Ishikawa (cell line): ENCODE data around the gene CFAP157.

ENCODE experiments used
- EGR1 ChIP-seq: IDR thresholded peaks from 2 replicates; pipeline ENCODE4 v1.6.1; 2012
- EP300 ChIP-seq: IDR thresholded peaks from 2 replicates; pipeline ENCODE4 v1.6.1; 2012; ENCODE audit warnings: borderline replicate concordance
- YY1 ChIP-seq: IDR thresholded peaks from 2 replicates; pipeline ENCODE4 v1.6.1; 2012; ENCODE audit warnings: low read depth

- TF ChIP-seq EP300 (no peak; the same call in 1 of the 2 replicates), YY1 (peak; percentile 74; the same call in 1 of the 2 replicates), EGR1 (no peak)
Measured at GRCh38 chr9:127734747-127735529, 28.1 kb downstream of the CFAP157 start, which contains the start of gene TOR2A.
